ENCODE data around the gene OTULIN.

The OTULIN gene

GRCh38 chr5:14712666-14713065 lies 48.1 kb downstream of the OTULIN start:
- no peak for TF ChIP-seq POLR2AphosphoS5 (IDR thresholded peaks at IDR 0.05; ENCODE audit: low read depth)
- no peak for TF ChIP-seq SPI1 (IDR thresholded peaks at IDR 0.05; ENCODE audit: borderline replicate concordance, low read depth)
- TF ChIP-seq REST (IDR thresholded peaks at IDR 0.05; ENCODE audit: insufficient replicate concordance, low read depth), result no peak
- TF ChIP-seq GABPA (IDR thresholded peaks at IDR 0.05; ENCODE audit: low read depth), result no peak
- TF ChIP-seq CTCF (IDR thresholded peaks at IDR 0.05; ENCODE audit: insufficient read depth, low read length), result no peak
- Histone ChIP-seq H3K27ac (replicated peaks) (no peak overlapping the region), H3K4me3 (replicated peaks; ENCODE audit: insufficient read depth, low read length) (no peak overlapping the region), H3K27me3 (ENCODE audit: insufficient read depth, poor library complexity, severe bottlenecking) (no peaks in the 10 kb centered on the region)
- no peak for DNase-seq (ENCODE audit: low read depth in 1 of 2, low spot score in 1 of 2)

- H3K4me3 ChIP-seq (replicated peaks; ENCODE audit: insufficient read depth, low read length), result no peak overlapping the region
- DNase-seq (ENCODE audit: low read depth in 1 of 2, low spot score in 1 of 2), result no peak
- TF ChIP-seq SPI1 (IDR thresholded peaks at IDR 0.05; ENCODE audit: borderline replicate concordance, low read depth) (peak; percentile 3; the same call in 1 of the 2 replicates), REST (IDR thresholded peaks at IDR 0.05; ENCODE audit: insufficient replicate concordance, low read depth) (no peak)
- H3K27me3 ChIP-seq (ENCODE audit: insufficient read depth, poor library complexity, severe bottlenecking), result no peaks in the 10 kb centered on the region
- no peak overlapping the region for H3K27ac ChIP-seq (replicated peaks)
Observed at GRCh38 chr5:14713476-14714390, 49.2 kb downstream of the OTULIN start.

GRCh38 chr5:14714706-14715105 lies 50.2 kb downstream of the OTULIN start:
- Histone ChIP-seq H3K27me3 (ENCODE audit: insufficient read depth, poor library complexity, severe bottlenecking) (no peaks in the 10 kb centered on the region), H3K4me3 (replicated peaks; ENCODE audit: insufficient read depth, low read length) (no peak overlapping the region), H3K27ac (replicated peaks) (no peak overlapping the region)
- no peak for DNase-seq (ENCODE audit: low read depth in 1 of 2, low spot score in 1 of 2)
- TF ChIP-seq SPI1 (IDR thresholded peaks at IDR 0.05; ENCODE audit: borderline replicate concordance, low read depth), result no peak
- TF ChIP-seq CTCF (IDR thresholded peaks at IDR 0.05; ENCODE audit: insufficient read depth, low read length), result no peak
- TF ChIP-seq POLR2AphosphoS5 (IDR thresholded peaks at IDR 0.05; ENCODE audit: low read depth), result no peak
- no peak for TF ChIP-seq GABPA (IDR thresholded peaks at IDR 0.05; ENCODE audit: low read depth)
- TF ChIP-seq REST (IDR thresholded peaks at IDR 0.05; ENCODE audit: insufficient replicate concordance, low read depth), result no peak

Measured in HL-60 (cell line).